Right lobe of liver (tissue), 6 donors: ENCODE results near the gene ZMIZ1. TPM values are rescaled to one million over a fixed set of nuclear protein-coding genes. Genes with fewer than 3 reads are reported as not detected.

Source experiments
- ATAC-seq, 4 donors: fragments of 200-7000 bp; cut with Tn5 transposase; one replicate each; pipeline ENCODE4 v1.9.1; 2020; ENCODE audit warnings: mild to moderate bottlenecking in 4 of 4, moderate library complexity in 4 of 4
- DNase-seq, 3 donors: peaks; one replicate each; pipeline ENCODE4 v3.0.0-alpha.2; 2020
- H3K27ac ChIP-seq, 3 donors: fragments of 200-600 bp; one replicate each; pipeline ENCODE4 v1.8.0; 2022
- H3K27me3 ChIP-seq, 2 donors: fragments of 200-600 bp; one replicate each; pipeline ENCODE4 v1.8.0; 2022
- H3K36me3 ChIP-seq, 4 donors: fragments of 200-600 bp; sonication (generic) in 1 of 4; one replicate each; pipeline versions ENCODE4 v1.5.1 to v1.8.0; 2017 to 2022; ENCODE audit warnings: control low read depth in 1 of 4
- H3K4me1 ChIP-seq, 4 donors: fragments of 200-600 bp; sonication (generic) in 1 of 4; one replicate each; pipeline versions ENCODE4 v1.5.1 to v1.8.0; 2017 to 2022; ENCODE audit warnings: control low read depth in 1 of 4
- H3K4me3 ChIP-seq, 3 donors: fragments of 200-600 bp; one replicate each; pipeline ENCODE4 v1.8.0; 2022
- H3K9me3 ChIP-seq, 4 donors: fragments of 200-600 bp; sonication (generic) in 1 of 4; one replicate each; pipeline versions ENCODE4 v1.5.1 to v1.8.0; 2017 to 2022; ENCODE audit warnings: control low read depth in 1 of 4
- POLR2A ChIP-seq: fragments of 450-650 bp; IDR thresholded peaks from one replicate; pipeline ENCODE4 v1.6.1; 2017; ENCODE audit warnings: antibody characterized with exemption, mild to moderate bottlenecking
- WGBS: methylation state at CpG from one replicate; pipeline ENCODE4 v1.1.6; 2018; ENCODE audit warnings: low coverage, low lambda C conversion rate; ENCODE audit not compliant: insufficient coverage; ENCODE audit errors: missing lambda C conversion rate; 5-methylcytosine and 5-hydroxymethylcytosine counted together
- intact Hi-C, 2 donors: fragments of 100-400 bp; cut with DNase I; formaldehyde crosslinking; loops; one replicate each; pipeline versions ENCODE4 v1.11.2 to v1.14.1; 2022
- total RNA-seq, 6 experiments: library from RNA; depleted of rRNA in 2 of 6; stranded (reverse); fragments of >200 nt in 2 of 6; fragmentation: NEBNext Ultra II Directional in 3 of 6; extraction: Animal tissue kit (Norgen Biotek cat#: 25700) in 3 of 6; gene quantifications; one replicate each; pipeline versions ENCODE4 v1.1.0 to v1.2.4, GENCODE V29; 2016 to 2023
- TF ChIP-seq, protein P1 (sequence below), 4 donors: fragments of 200-600 bp in 3 of 4; fragments of 450-650 bp in 1 of 4; IDR thresholded peaks; one replicate each; pipeline versions ENCODE4 v1.5.1 to v1.8.0; 2016 to 2022; ENCODE audit warnings: antibody characterized with exemption in 4 of 4, mild to moderate bottlenecking in 2 of 4
- donor health status: DM: no; HTN: yes; CAD: no.
- donor health status: DM: no; HTN: no; CAD: no.
- donor health status: DM: no; HTN: no; CAD: no.
- donor health status: DM: no; HTN: yes; CAD: no.
- donor health status: DM: no; HTN: yes; CAD: no.

ZMIZ1 gene
- total RNA-seq, 6 experiments from 2014 or later, result 9.9 to 22.8 (median 12.3) TPM

GRCh38 chr10:79042639-79043411, 25.9 kb upstream of the ZMIZ1 start:
- H3K4me3 ChIP-seq, result no peak overlapping the region
- H3K9me3 ChIP-seq, result no peaks in the 10 kb centered on the region
- intact Hi-C loops, result no loop called here
- no peaks in the 10 kb centered on the region for H3K36me3 ChIP-seq
- DNase-seq (no peak), ATAC-seq (no peak)
- H3K27ac ChIP-seq, result no peak overlapping the region
- H3K4me1 ChIP-seq, result peaks cover 0 to 9% (median 0%) of the 10 kb centered on the region in 4 donors
- no peaks in the 10 kb centered on the region for H3K27me3 ChIP-seq
- TF ChIP-seq POLR2A, result no peak
- TF ChIP-seq, protein P1, sequence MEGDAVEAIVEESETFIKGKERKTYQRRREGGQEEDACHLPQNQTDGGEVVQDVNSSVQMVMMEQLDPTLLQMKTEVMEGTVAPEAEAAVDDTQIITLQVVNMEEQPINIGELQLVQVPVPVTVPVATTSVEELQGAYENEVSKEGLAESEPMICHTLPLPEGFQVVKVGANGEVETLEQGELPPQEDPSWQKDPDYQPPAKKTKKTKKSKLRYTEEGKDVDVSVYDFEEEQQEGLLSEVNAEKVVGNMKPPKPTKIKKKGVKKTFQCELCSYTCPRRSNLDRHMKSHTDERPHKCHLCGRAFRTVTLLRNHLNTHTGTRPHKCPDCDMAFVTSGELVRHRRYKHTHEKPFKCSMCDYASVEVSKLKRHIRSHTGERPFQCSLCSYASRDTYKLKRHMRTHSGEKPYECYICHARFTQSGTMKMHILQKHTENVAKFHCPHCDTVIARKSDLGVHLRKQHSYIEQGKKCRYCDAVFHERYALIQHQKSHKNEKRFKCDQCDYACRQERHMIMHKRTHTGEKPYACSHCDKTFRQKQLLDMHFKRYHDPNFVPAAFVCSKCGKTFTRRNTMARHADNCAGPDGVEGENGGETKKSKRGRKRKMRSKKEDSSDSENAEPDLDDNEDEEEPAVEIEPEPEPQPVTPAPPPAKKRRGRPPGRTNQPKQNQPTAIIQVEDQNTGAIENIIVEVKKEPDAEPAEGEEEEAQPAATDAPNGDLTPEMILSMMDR (IDR thresholded peaks at IDR 0.05), result no peak
- 71% methylated on average over 3 of the region's 3 CpGs for WGBS

- WGBS, result 87% methylated on average over 4 of the region's 5 CpGs
- intact Hi-C loops, result no loop called here
- no peak overlapping the region for H3K27ac ChIP-seq
- no peaks in the 10 kb centered on the region for H3K27me3 ChIP-seq
- no peak overlapping the region for H3K4me3 ChIP-seq
- DNase-seq, result peak in 1 of 3 donors; percentile 4
- no peaks in the 10 kb centered on the region for H3K9me3 ChIP-seq
- no peaks in the 10 kb centered on the region for H3K4me1 ChIP-seq
- no peaks in the 10 kb centered on the region for H3K36me3 ChIP-seq
- no peak for TF ChIP-seq POLR2A
- TF ChIP-seq, protein P1 (IDR thresholded peaks at IDR 0.05), result no peak
- no peak for ATAC-seq
These were observed 24.6 kb upstream of the ZMIZ1 start for GRCh38 chr10:79044036-79044632.

DNA sequence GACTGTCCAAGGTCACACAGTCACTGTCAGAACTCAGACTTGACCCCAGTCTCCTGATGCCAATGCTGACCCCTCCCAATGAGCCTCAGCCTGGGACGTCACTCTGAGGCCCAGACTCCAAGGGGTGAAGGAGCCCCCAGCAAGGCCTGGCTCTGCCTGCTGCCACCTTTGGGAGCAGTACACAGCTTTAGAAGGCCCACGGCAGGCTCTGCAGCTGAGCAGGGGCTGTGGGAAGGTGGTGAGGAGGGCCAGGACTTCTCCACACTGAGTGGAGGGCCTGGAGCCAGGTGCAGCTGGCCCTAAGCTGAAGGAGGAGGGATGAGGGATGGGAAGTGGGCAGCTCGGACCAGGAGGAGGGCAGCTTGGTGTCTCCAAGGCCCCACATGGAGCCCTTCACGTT, 23.9 kb upstream of the ZMIZ1 start:
- no peak overlapping the region for H3K4me3 ChIP-seq
- intact Hi-C loops, result no loop called here
- no peak overlapping the region for H3K27ac ChIP-seq
- H3K9me3 ChIP-seq, result no peaks in the 10 kb centered on the region
- no CpG with 5 or more reads among the region's 4 CpGs for WGBS
- no peaks in the 10 kb centered on the region for H3K27me3 ChIP-seq
- H3K36me3 ChIP-seq, result no peaks in the 10 kb centered on the region
- TF ChIP-seq, protein P1 (IDR thresholded peaks at IDR 0.05), result no peak
- TF ChIP-seq POLR2A, result no peak
- ATAC-seq (no peak), DNase-seq (peak in 2 of 3 donors; percentile 15 to 32)
- no peaks in the 10 kb centered on the region for H3K4me1 ChIP-seq

DNA sequence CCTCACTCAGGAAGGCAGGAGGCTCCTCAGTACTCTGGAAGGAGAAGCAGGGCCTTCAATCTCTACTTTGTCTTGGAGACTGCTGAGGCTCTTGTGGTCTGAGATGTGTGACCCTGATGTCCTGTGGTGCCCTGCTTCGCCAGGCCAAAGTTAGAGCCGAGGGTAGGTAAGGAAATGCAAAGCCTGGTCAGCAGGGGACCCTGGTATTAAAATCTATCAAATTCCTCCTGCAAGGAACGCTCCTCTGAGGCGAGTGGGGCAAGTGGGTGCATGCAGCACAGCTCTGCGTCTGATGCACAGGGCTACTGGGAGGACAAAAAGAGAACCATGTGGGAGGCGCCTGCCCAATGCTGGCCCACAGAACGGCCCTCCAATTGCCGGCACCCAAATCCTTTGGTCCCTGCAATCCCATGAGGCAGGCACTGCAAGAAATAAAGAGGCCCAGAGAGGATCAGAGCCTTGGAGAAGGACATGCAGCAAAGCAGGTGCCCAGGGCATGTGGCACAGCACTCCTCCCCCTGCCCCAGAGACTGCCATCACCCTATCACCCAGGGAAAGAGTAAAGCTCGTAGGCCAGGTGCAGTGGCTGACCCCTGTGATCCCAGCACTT, 23.1 kb upstream of the ZMIZ1 start:
- no peak for ATAC-seq

More for the DNA sequence above, 23.1 kb upstream of the ZMIZ1 start:
- H3K4me1 ChIP-seq, result no peaks in the 10 kb centered on the region
- H3K4me3 ChIP-seq, result no peak overlapping the region
- peak in 2 of 3 donors; percentile 17 to 29 for DNase-seq
- TF ChIP-seq, protein P1 (IDR thresholded peaks at IDR 0.05), result no peak
- no peak for TF ChIP-seq POLR2A
- no peaks in the 10 kb centered on the region for H3K27me3 ChIP-seq
- H3K9me3 ChIP-seq, result no peaks in the 10 kb centered on the region
- 86% methylated on average over 5 of the region's 9 CpGs for WGBS
- H3K27ac ChIP-seq, result no peak overlapping the region
- H3K36me3 ChIP-seq, result no peaks in the 10 kb centered on the region
- intact Hi-C loops, result no loop called here
